Adrenal gland (tissue), 12 donors: Measurements from ENCODE around the gene AGBL1. TPM values are rescaled to one million over a fixed set of nuclear protein-coding genes. Genes with fewer than 3 reads are reported as not detected.
"Not testable (repeated sequence)": the region's sequence is repeated elsewhere in the genome, so short reads cannot be mapped to it uniquely, and the experiment has no call there.

Experiments used
- DNase-seq, 7 donors: peaks; one replicate each; pipeline ENCODE4 v3.0.0-alpha.2; 2019 to 2020
- H3K27ac ChIP-seq, 5 donors: fragments of 200-600 bp; sonication (generic) in 4 of 5; 1 replicate in 3 of 5; 2 replicates in 2 of 5; pipeline versions ENCODE4 v1.5.1 to v1.8.0; 2016 to 2020; ENCODE audit warnings: mild to moderate bottlenecking in 1 of 5
- H3K27me3 ChIP-seq: fragments of 200-600 bp; 2 replicates; pipeline ENCODE4 v1.8.0; 2021
- H3K36me3 ChIP-seq, 2 donors: fragments of 200-600 bp; replicated peaks in 1 of 2; 1 replicate in 1 of 2; 2 replicates in 1 of 2; pipeline versions ENCODE4 v1.5.1 to v1.8.0; 2018 to 2022
- H3K4me1 ChIP-seq, 2 donors: fragments of 200-600 bp; replicated peaks in 1 of 2; 1 replicate in 1 of 2; 2 replicates in 1 of 2; pipeline versions ENCODE4 v1.5.1 to v1.8.0; 2018 to 2021
- H3K4me3 ChIP-seq, 4 donors: fragments of 200-600 bp; sonication (generic) in 3 of 4; one replicate each; pipeline ENCODE4 v1.5.1; 2016 to 2018
- H3K9me3 ChIP-seq, 3 donors: fragments of 200-600 bp; sonication (generic) in 1 of 3; replicated peaks in 1 of 3; 1 replicate in 2 of 3; 2 replicates in 1 of 3; pipeline versions ENCODE4 v1.5.1 to v1.8.0; 2016 to 2021
- POLR2A ChIP-seq, 2 donors: fragments of 450-650 bp; IDR thresholded peaks; one replicate each; pipeline ENCODE4 v1.6.1; 2017; ENCODE audit warnings: antibody characterized with exemption in 2 of 2, mild to moderate bottlenecking in 2 of 2, moderate library complexity in 1 of 2
- WGBS, 4 donors: extraction: QIAGEN DNeasy Blood & Tissue Kit in 2 of 4; methylation state at CpG; one replicate each; pipeline versions ENCODE4 v1.1.5 to v1.1.7; 2013 to 2017; 5-methylcytosine and 5-hydroxymethylcytosine counted together
- intact Hi-C, 2 donors: fragments of 100-400 bp; cut with DNase I; formaldehyde crosslinking; loops; one replicate each; pipeline versions ENCODE4 v1.14.1 to v1.15.0; 2022 to 2023
- polyA plus RNA-seq, 3 donors: library from polyadenylated mRNA; stranded (reverse); fragments of 200-250 nt in 2 of 3; fragments of 350-450 nt in 1 of 3; fragmentation: Illumina TruSeq in 1 of 3; extraction: RNeasy Lipid Tissue Mini Kit (QIAGEN cat#74804) in 1 of 3; gene quantifications; one replicate each; pipeline ENCODE4 v1.2.3, GENCODE V29; 2013 to 2014
- total RNA-seq, 9 donors: library from RNA; depleted of rRNA in 4 of 9; stranded (reverse); fragments of >200 nt in 4 of 9; fragments of 120-200 nt in 1 of 9; fragmentation: NEBNext Ultra II Directional in 1 of 9; extraction: Animal tissue kit (Norgen Biotek cat#: 25700) in 1 of 9; gene quantifications; one replicate each; pipeline versions ENCODE4 v1.1.0 to v1.2.4, GENCODE V29; 2013 to 2023
- TF ChIP-seq, protein P1 (sequence below), 6 experiments: fragments of 450-650 bp in 4 of 6; fragments of 200-600 bp in 2 of 6; sonication (generic) in 1 of 6; IDR thresholded peaks; 1 replicate in 5 of 6; 2 replicates in 1 of 6; pipeline versions ENCODE4 v1.5.1 to v1.8.0; 2016 to 2021; ENCODE audit warnings: antibody characterized with exemption in 6 of 6, mild to moderate bottlenecking in 2 of 6, moderate library complexity in 1 of 6
- donor health status: healthy with polysubstance abuse.
- donor health status: Bipolar disorder and iron deficiency.
- donor health status: DM: yes; HTN: yes; CAD: no.
- donor health status: DM: no; HTN: no; CAD: no.
- donor health status: DM: no; HTN: no; CAD: no.
- donor health status: DM: yes; HTN: yes; CAD: no.

The AGBL1 gene
- total and polyA plus RNA-seq, 12 donors, result 0.04 to 0.07 (median 0.06) TPM; not detected in 9

DNA sequence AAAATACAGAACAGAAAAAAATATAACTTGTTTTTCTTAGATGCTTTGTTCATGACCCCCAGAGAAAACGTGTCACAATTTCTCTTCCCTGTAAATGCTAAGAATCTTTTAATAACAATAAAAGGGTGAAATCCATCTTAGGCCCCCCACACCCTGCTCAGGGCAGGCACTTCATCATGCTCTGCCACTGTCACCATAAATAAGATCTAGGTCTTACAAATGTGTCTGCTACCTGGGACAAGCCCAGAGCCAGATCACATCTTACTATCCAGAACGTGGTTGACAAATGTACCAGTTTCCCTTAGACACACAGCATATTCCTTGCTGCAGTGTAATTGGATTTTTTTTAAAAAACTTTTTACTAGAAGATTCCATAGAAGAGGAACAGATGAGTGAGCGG, 795.4 kb downstream of the AGBL1 start:
- Histone ChIP-seq H3K4me1 (no peaks in the 10 kb centered on the region), H3K9me3 (no peaks in the 10 kb centered on the region), H3K4me3 (no peak overlapping the region), H3K27me3 (no peaks in the 10 kb centered on the region), H3K36me3 (no peaks in the 10 kb centered on the region), H3K27ac (no peak overlapping the region)
- no peak for DNase-seq
- 65 to 76% (median 69%) methylated on average over 3 of the region's 3 CpGs for WGBS, 4 donors
- intact Hi-C loops, result no loop called here
- TF ChIP-seq POLR2A (IDR thresholded peaks at IDR 0.05), result no peak
- TF ChIP-seq, protein P1, sequence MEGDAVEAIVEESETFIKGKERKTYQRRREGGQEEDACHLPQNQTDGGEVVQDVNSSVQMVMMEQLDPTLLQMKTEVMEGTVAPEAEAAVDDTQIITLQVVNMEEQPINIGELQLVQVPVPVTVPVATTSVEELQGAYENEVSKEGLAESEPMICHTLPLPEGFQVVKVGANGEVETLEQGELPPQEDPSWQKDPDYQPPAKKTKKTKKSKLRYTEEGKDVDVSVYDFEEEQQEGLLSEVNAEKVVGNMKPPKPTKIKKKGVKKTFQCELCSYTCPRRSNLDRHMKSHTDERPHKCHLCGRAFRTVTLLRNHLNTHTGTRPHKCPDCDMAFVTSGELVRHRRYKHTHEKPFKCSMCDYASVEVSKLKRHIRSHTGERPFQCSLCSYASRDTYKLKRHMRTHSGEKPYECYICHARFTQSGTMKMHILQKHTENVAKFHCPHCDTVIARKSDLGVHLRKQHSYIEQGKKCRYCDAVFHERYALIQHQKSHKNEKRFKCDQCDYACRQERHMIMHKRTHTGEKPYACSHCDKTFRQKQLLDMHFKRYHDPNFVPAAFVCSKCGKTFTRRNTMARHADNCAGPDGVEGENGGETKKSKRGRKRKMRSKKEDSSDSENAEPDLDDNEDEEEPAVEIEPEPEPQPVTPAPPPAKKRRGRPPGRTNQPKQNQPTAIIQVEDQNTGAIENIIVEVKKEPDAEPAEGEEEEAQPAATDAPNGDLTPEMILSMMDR (IDR thresholded peaks at IDR 0.05), result no peak

DNA sequence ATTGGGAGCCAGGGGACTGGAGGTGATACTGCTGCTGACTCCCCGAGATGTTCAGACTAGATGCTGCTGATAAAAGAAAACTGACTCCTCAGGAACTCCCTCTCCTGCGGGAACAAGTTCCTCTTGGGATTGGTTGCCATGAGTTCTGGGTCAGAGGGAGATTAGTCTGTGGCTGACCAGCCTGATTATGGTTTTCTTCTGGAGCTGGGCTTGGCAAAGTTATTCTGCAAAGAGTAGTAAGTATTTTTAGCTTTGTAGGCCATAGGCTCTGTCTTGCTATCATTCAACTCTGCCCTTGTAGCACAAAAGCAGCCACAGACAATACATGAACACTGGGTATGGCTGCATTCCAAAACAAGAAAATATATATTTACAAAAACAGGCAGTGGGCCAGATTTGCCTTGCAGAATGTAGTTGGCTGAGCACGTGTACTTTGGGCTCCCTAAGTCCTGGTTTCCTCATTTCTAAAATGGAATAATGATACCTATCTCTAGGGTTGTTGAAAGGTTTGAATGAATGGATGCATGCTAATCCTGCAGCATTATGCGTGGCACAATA, 796.8 kb downstream of the AGBL1 start:
- Histone ChIP-seq H3K27ac (no peak overlapping the region), H3K4me1 (no peaks in the 10 kb centered on the region), H3K36me3 (no peaks in the 10 kb centered on the region), H3K9me3 (no peaks in the 10 kb centered on the region), H3K4me3 (no peak overlapping the region), H3K27me3 (peaks cover 3% of the 10 kb centered on the region)
- DNase-seq, result no peak
- TF ChIP-seq, protein P1 (IDR thresholded peaks at IDR 0.05), result no peak
- TF ChIP-seq POLR2A (IDR thresholded peaks at IDR 0.05), result no peak
- intact Hi-C loops, result no loop called here
- WGBS, 4 donors, result 54 to 75% (median 68%) methylated on average over 4 of the region's 4 CpGs

DNA sequence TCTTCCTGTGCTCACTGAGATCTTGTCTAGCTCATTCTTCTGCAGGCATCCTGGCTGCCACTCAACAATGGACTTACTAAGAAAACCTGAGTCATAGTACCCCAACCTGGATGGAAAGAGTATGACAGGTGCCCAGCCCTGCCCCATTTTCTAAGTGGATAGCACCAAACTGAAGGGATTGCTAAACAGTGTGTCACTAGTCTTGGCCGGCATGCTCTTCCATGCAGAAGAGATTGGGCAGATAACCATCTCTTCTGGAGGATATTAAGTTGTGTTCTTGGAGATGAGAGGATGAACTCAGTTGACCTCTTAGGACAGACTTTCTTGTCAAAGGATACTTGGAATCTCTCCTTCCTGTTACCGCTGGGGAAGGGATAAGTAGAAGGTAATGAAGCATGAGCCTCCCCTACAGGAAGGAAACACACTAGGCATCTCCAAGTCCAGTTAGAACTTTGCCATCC, 797.5 kb downstream of the AGBL1 start:
- no peak for TF ChIP-seq POLR2A (IDR thresholded peaks at IDR 0.05)
- TF ChIP-seq, protein P1 (IDR thresholded peaks at IDR 0.05), result no peak
- DNase-seq, result no peak
- Histone ChIP-seq H3K4me1 (no peaks in the 10 kb centered on the region), H3K4me3 (no peak overlapping the region), H3K36me3 (no peaks in the 10 kb centered on the region), H3K27me3 (peaks cover 5% of the 10 kb centered on the region), H3K9me3 (no peaks in the 10 kb centered on the region), H3K27ac (no peak overlapping the region)
- intact Hi-C loops, result no loop called here
- WGBS, 4 donors, result 18 to 68% (median 57%) methylated on average over 2 of the region's 2 CpGs

DNA sequence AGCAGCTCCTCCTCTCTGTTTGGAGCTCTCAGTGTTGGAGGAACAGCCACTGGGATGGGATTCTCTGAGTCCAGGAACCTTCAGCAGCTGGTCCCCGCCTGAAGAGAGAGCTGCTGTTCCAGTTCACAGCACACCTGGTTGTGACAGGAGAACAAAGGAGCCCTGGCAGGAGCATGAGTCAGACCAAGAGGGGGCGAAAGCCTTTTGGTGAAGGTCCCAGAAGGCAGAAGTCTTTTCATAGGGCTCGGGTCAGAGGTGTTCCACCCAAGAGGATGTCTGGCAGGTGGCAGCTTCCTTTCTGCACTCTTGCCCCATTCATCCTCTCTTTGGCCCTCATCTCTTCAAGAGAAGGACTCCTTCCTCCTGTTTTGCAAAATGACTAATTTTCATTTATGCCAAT, 799.2 kb downstream of the AGBL1 start:
- H3K4me3 ChIP-seq, H3K27ac ChIP-seq, DNase-seq, H3K27me3 ChIP-seq, H3K9me3 ChIP-seq, intact Hi-C loops, H3K36me3 ChIP-seq, H3K4me1 ChIP-seq: not testable (repeated sequence)
- WGBS, 4 donors, result 67 to 96% (median 79%) methylated on average over 2 to 3 of the region's 3 CpGs
